Kasumi-1 (cell line): ENCODE results near the gene GRIN2C.

Experiments used
- DNase-seq, 2 experiments: peaks; one replicate each; lab custom pipeline; 2025; lab: John Stamatoyannopoulos, UW

Gene GRIN2C

DNA sequence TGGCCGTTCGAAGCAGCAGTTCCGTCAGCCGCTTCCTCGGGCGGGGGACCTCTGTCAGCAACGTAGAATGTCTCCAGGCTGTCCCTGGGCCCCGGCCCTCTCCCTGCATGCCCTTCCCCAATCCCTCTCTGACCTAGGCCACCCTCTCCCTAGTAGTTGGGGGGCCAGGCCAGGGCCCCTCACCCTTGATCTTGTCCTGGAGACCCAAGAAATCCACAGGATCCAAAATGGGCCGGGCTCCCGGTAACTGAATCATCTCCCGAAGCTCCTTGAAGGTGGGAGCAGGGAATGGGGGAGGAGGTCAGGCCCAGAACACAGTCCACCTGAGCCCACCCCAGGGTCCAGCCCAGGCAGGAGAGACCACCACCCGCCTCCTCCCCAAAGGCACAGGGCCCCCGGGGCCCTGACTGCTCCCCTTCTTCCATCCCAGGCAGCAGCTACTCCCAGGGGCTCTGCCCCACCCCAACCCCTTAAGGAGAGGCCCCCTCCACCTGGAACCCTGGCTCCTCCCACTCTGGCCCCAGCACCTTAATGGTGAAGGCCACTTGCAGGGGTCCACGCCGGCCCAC, 4.7 kb upstream of the GRIN2C start:
- no peak for DNase-seq

DNA sequence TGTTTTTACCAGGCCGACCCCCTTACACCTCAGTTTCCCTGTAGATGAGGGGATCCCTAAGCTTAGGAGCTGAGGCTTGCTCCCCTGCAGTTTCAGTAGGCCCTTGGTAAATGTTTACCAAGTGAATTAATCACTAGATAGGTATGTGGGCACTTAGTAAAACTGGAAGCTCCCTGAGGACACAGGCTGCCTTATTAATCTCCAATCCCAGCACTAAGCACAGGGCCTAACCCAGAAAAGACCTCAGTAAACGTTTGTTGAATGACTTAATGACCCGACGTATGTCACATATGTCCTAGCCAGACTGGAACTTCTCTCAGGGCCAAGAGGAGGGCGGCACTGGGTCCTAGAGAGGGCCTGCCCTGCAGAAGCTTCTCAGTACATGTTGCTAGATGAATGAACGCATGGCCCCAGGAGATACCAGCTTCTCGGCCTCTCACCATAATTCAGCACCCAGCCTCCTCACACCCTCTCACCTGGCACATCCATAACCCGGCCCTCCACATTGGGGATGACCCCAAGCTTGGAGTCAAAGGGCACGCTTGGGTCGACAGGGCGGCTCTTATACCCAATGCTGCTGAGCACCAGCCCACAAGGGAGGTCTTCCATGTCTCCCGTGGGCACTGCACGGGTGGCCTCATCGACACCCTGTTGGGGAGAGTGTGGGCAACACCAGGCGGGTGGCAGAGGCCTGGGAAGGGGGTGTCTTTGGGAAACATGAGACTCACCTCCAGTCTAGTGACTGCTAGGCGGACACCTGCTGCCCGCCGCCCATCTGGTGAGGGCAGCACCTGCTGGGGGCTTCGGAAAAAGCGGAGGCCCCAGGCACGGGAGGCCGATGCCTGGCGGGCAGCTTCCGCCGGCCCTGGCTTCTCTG, 4.0 kb upstream of the GRIN2C start:
- no peak for DNase-seq

DNA sequence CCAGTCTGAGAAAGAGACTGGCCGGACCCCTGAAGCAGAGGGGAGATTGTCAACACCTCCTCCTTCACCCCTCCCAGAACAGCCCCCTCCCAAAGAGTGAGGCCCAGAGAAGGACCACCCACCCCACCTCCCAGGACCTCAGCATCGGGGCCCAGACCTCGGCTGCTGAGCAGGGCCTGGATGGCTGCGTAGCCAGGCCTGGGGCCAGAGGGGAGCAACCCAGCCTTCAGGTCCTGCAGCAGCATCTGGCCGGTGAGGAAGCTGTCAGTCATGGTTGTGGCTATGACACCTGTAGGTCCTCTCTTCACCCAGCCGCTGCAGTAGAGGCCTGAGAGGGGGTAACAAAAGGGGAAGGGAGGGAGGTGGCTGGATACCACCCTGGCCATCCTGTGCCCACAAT, 3.2 kb upstream of the GRIN2C start:
- no peak for DNase-seq

DNA sequence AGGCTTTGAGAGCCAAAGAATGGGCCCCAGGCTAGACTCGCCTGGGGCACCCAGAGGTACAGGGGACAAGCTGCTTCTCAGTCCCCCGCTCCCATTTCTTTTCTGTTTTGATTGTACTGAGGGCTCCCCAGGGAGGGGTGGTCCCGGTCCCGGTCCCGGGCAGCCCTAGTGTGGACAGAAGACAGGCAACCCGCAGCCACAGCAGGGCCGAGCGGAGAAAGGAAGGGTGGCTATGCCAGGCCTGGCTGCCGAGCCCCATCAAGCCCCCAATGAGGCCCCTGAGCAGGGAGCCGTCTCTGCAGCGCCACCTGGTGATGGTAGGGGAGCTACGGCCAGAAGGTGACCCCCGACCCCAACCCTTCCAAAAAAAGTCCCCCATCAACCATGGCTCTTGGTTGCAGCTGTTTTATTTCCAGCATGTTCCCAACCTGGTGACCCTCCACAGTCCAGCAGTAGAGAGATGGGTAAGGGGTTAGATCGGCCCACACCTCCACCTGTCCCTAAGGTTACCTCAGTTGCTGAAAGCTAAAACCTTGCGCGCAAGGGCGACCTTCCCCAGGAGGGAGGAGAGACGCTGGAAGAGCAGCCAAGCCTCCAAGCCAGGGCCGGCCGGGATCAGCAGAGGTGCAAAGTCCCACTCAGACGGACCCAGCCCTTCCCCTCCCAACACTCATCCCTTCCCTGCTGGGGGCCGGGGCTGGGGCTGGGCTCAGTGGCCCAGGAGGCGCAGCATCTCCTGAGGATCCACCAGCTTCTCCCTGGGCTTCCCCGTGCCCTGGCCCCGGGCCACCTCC, 2.6 kb upstream of the GRIN2C start:
- peak; percentile 81 to 83 for DNase-seq

DNA sequence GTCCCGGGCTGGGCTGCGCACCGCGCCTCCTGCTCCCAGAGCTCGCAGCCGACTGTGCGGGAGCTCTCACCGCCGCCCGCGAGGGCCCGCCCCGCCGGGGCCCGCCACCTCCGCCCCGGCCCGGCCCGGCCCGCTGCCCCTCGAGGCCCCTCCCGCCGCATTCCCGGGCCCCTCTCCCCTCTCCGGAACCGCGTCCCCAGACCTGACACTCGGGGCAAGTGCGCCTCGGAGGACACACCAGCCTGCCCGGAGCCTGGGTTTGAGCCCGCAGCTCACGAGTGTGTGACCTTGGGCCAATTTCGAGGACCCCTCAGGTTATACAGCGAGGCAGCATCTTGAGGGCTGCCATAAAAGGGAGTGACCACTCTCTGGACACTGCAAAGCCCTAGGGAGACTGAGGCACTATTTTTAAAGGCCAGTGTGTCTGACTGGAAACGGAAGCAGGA, 2.0 kb upstream of the GRIN2C start:
- DNase-seq = no peak

DNA sequence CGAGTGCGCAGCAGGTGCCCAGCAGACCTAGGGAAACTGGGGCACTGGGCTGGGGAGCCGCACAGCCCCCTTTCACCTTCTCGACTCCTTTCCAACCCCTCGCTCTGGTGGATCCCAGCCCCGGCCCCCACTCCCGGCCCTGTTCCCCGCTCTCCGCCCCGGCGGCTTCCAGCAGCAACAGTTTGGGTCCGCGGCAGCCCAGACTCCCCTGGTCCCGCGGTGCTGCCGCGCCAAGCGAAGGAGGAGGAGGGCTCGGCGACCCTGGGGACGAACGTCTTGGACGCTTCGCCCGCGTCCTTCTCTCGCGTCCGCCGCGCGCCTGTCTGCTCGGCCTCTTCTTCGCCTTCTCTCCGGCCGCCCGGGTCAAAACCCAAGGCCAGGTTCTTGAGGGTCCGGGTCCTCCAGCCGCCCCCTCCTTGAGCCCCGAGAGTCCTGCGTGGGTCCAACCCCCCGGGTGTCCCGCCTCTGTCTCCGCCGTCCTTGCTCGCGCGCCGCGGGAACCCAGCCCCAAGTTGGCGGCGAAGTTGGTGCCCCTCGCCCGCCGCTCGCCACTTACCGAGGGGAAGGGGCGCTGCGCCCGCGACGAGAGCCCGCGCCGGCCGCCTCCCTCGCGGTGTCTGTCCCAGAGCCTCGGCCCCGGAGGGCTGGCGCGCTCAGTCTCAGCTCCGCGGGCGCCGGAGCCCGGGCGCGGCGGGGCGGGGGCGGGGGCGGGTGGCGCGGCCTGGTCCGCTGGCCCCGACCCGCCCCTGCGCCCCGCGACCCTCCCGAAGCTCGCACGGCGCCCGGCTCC, 1.4 kb upstream of the GRIN2C start:
- no peak for DNase-seq

DNA sequence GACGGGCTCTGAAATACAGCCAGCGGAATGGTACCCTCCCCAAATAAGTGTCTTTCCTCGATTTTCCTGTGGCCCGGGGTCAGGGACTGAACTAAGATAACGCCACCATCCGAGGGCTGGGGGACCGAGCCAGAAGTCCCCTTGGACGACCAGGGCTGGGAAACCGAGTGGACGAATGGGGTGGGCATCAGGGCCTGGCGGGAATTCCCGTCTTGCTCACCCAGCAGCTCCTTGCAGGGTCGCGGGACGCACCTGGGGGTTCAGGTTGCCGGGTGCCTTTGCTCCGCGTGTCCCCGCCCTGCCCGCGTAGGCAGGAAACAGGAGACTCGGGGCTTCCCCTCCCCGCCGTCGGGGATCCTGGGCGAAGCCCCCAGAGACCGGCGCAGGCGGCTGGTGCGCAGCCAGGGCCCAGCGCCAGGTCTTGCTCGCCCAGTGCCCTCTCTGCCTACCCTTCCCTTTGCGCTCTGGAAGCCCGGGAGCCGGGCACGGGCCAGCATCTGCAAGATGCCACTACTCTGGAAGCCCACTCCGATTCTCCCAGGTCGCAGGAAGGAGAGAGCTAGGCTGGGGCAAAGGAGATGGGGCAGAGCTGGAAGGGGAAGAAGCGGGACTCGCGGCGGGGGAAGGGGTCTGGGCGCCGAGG, 665 bp upstream of the GRIN2C start:
- peak in 1 of 2 experiments; percentile 54 for DNase-seq

DNA sequence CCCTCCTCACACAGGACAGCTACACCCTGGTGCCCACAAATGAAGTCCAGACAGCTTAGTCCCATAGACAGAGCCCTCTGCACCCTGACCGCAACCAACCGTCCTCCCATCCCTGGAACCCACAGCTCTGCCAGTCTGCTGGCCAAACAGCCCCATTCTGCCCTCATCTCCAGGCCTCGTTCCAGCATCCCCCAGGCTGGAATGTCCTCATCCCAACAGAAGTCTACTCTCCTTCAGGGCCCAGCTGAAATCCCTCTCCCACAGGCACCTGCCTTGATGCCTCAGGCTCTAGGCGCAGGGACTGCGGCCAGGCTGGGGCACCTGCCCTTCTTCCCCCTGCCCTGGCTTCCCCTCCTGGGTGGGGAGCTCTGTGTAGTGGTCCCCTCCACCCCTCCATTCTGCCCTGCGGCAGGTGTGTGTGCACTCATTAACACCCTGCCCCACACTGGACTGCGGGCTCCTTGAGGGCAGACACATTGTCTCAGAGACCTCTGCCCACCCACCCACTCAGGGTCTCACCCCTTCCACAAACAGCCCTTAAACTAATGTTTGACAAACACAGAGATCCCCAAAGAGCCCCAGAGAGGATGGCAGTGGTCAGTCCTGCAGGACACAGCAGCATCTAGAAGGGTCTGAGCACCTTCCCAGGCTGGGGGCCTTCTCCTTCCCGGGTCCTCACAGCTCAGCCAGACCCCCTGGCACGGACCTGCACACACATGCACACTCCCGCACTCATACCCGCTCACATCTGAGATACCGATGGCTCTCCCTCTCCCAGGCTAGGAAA, 820 bp downstream of the GRIN2C start:
- DNase-seq = no peak

DNA sequence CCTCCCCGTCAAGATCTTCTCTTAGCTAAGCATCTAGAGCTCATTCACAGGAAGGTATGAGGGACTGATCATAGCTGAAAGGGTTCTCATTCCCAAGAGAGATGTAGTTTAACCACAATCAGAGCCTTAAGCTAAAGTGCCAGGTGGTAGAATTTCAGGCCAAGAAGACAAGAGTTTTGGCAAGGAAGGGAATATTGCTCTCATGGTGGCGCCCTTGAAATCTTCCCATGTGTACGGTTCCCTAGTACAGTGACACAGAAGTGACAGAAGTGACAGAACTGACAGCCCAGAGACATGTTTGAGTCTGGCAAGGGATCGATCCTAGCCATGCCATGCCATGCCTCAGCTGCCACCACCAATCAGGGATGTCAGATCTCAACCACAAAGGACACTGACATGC, 2.5 kb downstream of the GRIN2C start:
- DNase-seq = no peak

DNA sequence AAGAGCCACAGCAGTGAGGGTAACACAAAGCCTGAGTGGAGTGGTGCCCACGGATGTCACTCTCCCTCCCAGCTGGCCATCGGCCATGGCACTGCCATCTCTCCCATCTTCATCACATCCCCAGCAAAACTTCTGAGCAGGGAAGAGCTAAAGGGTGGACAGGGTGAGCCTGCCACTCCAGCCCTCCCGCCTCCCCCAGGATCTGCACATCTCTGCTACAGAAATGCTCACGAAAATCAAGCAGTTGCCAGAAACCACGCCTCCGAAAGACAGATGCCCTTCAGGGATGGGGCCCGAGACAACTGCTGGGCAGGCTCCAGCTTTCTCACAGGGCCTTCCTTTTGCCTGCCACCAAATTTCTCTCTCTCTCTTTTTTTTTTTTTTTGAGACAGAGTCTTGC, 3.6 kb downstream of the GRIN2C start:
- no peak for DNase-seq

DNA sequence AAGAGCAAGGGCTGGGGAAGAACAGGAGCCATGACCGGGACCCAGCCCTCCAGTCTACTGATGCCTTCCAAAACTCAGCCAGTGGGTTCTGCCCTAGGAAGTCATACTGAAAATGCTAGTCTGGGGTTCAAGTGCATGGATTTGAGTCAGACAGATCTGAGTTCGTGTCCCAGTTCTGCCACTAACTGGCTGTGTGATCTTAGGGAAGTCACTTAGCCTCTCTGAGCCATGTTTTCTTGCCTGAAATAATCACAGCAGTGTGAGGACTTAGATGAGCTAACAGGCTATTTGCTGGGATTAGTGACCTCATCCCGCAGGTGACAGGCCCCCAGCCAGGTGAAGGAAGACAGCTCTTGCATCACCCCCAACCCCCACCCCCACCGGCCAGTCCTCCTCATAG, 4.4 kb downstream of the GRIN2C start:
- no peak for DNase-seq

DNA sequence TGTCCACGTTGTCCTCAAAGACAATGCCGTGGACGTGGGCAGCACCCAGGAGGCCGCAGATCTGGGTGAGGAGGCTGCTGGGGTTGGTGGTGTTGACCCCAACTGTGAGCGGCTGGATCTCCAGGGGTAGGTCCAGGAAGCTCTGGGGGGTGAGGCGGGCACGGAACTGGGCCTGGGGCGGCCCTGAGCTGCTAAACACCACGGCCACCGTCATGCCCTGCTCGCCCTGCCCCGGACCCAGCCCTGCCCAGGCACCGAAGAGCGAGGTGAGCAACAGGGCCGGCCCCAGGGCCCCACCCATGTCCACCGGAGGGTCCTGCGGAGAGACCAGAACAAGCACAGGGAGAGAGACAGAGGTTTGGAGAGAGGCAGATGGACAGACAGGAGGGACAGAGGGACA, 4.9 kb downstream of the GRIN2C start:
- no peak for DNase-seq

DNA sequence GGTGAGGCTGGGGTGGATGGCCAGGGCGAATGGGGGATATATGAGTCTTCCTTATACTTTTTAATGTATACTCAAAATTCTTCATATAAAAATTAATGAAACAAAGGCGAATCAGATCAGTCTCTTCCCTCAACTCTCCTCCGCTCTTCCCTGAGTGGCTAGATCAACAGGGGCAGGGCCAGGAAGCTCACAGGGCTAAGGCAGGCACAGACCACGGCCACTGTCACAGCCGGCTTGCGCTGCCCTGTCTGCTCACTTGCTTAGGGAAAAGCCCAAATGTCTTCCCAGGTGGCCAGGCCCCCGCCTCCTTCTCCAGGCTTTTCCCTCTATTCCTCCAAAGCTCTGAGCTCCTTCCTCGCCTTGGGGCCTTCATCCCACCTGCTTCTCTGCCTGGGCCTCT, 6.0 kb downstream of the GRIN2C start:
- no peak for DNase-seq

DNA sequence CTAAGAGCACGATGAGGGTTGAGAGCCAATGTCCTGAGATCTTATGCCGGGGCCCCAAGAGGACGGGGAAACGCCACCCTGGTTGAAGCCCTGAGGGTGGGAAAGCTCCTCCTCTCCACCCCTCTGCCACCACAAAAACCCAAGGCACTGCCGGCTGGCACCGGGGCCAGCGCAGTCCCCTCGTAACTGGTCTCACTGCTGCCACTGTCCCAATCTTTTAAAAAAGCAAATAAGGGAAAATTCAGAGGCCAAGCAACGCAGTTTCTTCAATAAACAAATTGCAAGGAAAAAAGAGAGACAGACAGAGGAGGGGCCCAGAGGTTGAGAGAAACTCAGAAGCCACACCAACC, 6.7 kb downstream of the GRIN2C start:
- no peak for DNase-seq

DNA sequence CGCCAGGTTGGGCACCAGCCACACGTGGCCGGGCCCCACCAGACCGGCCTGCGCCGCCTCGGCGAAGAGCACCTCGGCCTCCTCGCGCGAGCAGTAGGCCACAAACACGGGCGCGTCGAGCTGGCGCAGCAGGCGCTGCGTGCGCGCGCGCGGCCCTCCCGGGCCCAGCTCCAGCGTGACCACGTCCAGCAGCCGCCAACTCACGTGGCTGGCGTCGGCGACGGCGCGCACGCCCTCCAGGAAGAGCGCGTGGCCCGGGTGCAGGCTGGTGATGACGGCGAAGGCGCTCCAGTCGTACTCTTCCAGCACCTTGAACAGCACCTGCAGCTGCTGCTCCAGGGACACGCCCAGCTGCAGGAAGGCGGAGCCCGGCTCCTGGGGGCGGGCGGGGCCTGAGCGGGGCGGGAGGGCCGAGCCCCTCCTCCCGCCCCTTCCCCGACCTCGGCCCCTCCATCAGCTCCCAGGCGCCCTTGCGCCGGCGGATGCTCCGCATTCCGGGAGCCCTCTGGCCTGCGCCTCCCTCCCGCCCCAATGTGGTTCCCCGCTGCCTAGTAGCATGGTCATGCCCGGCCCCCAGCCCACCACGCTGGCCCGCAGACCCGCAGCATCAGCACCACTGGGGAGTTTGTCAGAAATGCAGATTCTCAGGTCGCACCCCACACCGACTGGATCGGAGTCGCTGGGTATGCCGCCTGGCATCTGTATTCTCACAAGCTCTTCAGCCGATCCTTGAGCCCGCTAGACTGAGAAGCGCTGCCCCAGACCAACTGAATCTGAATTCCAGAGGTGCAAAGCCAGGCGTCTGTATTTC, 7.2 kb downstream of the GRIN2C start:
- DNase-seq = no peak

DNA sequence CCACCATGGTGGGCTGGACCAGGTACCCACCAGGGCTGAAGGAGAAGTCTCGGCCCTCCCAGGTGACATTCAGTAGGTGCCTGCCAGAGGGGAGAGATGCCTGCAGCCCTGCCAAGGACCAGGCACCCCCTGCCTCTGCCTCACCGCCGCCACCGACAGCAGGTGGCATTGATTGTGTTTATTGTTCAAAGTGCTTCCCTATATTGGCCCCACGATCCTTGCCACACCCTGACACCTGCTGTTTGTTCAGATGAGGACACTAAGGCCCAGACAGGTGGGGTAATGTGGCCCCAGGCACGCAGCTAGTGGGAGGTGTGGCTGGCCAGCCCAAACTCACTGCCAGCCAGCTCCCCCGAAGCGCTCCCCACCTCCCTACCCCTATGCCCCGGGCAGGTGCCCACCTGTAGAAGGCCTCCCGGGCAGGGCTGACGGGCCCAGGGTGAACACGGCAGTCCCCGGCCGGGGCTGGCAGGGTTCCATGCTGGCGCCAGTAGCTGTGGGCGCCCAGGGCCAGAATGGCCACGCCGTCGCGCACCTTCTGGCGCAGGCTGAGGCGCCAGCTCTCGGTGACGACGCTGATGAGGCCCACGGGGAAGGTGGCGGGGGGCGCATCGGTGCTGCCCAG, 8.0 kb downstream of the GRIN2C start:
- no peak for DNase-seq

DNA sequence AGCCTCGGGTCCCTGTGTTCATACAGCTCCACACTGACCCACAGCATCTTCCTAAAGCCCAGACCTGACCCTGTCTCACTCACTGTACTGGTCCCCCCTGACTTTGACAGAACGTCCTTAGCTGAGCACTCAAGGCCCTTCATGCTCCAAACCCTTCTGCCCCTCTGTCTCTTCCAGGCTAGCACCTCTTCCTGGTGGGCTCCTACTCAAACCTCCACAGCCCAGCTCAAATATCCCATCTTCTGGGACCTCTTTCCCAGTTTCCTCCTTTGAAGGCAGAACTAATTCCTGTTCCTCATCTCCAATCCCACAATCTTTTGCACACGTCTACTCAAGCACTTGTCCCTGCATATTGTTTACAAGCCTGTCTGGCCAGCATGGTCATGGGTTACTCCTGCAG, 8.8 kb downstream of the GRIN2C start:
- DNase-seq = no peak

DNA sequence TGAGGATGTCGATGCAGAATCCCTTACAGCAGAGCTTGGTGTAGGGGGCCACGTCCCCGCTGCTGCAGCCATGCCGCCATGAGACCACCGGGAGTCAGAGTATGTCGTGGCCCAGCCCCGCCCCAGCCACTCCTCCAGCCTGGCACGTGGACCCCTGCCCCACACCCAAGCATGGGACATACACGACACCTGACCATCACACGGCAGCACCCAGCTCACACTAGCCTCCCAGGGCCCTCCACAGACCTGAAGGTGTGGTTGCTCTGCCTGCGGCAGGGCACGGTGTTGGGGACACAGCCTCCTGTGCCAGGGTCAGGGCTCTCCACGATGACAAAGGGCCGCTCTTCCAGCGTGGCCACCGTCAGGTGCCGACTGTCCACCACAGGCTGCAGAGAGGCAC, 9.4 kb downstream of the GRIN2C start:
- DNase-seq = no peak

DNA sequence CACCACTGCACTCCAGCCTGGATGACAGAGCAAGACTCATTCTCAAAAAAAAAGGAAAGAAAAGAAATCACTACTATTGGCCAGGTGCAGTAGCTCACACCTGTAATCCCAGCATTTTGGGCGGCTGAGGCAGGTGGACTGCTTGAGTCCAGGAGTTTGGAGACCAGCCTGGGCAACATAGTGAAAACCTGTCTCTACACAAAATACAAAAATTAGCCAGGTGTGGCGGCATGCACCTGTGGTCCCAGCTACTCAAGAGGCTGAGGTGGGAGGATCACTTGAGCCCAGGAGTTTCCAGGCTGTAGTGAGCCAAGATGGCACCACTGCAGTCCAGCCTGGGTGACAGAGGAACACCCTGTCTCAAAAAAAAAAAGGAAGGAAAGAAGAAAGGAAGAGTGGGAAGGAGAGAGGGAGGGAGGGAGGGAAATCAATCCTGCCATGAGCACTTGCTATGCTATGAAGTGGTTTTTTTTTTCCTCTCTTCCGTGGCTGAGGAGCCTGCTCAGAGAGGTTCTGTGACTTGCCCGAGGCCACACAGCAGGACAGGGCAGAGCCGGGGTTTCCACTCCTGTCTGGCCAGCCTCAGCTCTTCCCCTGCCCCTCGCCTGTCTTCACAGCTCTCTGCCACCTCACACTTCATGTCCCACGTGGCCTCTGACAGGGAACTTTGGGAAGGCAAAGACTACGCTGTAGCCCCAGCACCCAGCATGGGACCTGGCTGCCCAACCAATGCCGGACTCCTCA, 10.9 kb downstream of the GRIN2C start:
- DNase-seq = no peak
